Kidney capillary endothelial cell (primary cell): Measurements from ENCODE around the gene SMYD3.
A peak's percentile ranks its signal among the peaks of the same experiment; 100 is the strongest.
"Not testable (repeated sequence)": the region's sequence is repeated elsewhere in the genome, so short reads cannot be mapped to it uniquely, and the experiment has no call there.

Experiments
- DNase-seq: peaks from one replicate; pipeline ENCODE4 v3.0.0-alpha.2; 2018; ENCODE audit warnings: low spot score

The SMYD3 gene

GRCh38 chr1:245987997-245988392 is 519.1 kb downstream of the SMYD3 start:
- DNase-seq: no peak

- no peak for DNase-seq
Observed at GRCh38 chr1:245987577-245987976, 519.5 kb downstream of the SMYD3 start.

GRCh38 chr1:245987219-245987545 is 519.9 kb downstream of the SMYD3 start:
- no peak for DNase-seq

GRCh38 chr1:245986404-245987218 is 520.5 kb downstream of the SMYD3 start:
- peak; percentile 30 for DNase-seq

DNA sequence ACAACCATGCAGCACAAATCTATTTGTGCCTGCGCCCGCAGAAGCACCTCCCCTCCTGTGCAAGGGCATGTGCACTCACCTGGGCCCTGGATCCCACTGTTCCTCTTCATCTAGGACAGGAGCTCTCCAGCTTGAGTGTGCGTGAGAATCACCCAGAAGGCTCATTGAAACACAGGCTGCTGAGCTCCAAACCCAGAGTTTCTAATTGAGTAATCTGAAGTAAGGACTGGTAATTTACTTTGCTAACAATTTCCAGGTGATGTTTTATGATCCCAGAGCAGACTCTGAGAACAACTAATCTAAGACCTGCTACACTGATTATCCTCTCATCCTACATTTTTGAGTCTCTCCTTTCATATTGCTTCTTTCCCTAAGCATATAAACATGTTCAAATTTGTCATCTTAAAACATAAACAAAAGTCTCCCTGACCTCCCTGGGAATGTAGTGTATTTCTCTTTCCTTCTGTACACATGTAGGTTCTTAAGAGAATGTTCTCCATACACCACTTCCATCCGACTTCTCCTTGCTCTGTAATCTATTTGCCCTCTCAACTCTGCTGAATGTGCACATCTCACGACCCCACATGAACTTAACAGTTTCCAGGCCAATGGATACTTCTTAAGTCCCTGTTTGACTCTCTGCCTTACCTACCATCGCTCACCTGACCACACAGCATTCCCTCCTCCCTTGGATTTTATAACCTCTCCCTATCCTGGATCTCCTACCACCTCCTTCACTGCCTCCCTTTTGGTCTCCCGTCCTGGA is 522.5 kb downstream of the SMYD3 start:
- DNase-seq: no peak

GRCh38 chr1:245983294-245983967 is 523.6 kb downstream of the SMYD3 start:
- no peak for DNase-seq

- DNase-seq: no peak
Observed at GRCh38 chr1:245979589-245979988, 527.5 kb downstream of the SMYD3 start.

- DNase-seq: no peak
Observed at GRCh38 chr1:245978915-245979314, 528.2 kb downstream of the SMYD3 start.

DNA sequence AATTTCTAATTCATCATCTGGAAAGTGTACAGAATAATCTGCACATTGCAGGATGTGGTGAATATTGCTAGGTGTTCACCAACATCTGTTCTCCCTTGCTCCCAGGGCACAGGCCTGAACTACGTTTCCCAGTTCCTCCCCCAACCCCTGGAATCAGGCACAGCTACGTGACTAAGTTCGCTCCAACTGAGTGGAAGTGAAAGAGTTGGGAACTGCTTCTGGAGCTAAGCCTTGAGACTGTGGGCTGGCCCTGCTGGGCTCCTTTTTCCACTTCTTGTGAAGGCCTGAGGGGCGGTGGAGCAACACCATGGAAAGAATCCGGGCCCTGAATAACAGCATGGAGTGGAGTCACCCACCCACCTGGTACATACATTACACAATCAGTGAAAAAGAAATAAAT is 534.6 kb downstream of the SMYD3 start:
- DNase-seq: no peak

GRCh38 chr1:245971711-245972085 is 535.4 kb downstream of the SMYD3 start:
- DNase-seq: no peak

- not testable (repeated sequence) for DNase-seq
Observed at GRCh38 chr1:245971076-245971710, 535.9 kb downstream of the SMYD3 start.

- no peak for DNase-seq
Observed at GRCh38 chr1:245969283-245969682, 537.8 kb downstream of the SMYD3 start.

DNA sequence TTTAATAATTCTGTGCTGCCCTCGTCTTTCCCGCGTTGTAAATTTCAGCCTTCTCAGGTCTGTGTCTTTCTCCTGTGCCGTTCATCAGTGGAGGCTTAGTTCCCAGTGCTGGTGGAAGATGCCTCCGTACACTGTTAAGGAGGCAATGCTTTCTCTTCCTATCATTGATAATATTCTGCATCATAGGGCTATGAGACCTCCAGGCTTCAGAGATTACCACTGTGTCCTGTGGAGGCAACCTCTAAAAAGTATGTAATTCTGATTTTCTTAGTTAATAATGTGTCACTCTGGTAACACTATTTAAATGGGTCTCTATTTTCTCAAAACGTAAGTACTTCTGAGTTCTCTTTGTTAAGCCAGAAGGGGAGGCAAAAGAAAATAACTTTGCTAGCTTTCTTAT is 538.3 kb downstream of the SMYD3 start:
- no peak for DNase-seq

DNA sequence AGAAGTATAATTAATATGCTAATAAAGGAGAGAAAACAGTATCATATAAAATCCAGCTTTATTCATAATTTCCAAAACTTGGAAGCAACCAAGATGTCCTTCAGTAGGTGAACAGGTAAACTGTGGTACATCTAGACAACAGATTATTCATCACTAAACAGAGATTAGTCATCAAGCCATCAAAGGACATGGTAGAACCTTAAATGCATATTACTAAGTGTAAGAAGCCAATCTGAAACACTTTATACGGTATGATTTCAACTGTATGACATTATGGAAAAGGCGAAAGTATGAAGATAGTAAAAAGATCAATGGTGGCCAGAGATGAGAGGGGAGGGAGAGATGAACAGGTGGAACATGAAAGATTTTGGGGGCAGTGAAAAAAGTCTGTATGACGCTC is 541.7 kb downstream of the SMYD3 start:
- DNase-seq: no peak

- DNase-seq: no peak
Observed at GRCh38 chr1:245963649-245964048, 543.4 kb downstream of the SMYD3 start.

DNA sequence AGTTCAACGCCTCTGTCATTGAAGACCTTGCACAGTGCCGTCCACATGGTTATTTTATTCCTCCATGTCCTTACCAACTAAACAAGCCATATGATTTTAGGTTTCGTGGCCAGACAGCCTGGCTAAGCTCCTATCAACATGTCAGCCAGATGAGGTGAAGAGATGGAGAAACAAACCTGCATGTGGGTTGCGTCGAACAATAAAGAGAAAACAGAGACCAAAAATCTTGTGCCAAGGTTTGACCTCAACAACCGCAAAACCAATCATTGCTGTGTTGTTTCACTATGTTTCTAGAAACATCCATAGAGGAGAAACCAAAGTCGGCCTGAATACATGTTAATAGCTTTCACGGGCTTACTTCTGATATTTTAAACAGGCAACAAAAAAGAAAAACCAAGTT is 544.6 kb downstream of the SMYD3 start:
- DNase-seq: no peak

- no peak for DNase-seq
Observed at GRCh38 chr1:245961137-245961540, 545.9 kb downstream of the SMYD3 start.

DNA sequence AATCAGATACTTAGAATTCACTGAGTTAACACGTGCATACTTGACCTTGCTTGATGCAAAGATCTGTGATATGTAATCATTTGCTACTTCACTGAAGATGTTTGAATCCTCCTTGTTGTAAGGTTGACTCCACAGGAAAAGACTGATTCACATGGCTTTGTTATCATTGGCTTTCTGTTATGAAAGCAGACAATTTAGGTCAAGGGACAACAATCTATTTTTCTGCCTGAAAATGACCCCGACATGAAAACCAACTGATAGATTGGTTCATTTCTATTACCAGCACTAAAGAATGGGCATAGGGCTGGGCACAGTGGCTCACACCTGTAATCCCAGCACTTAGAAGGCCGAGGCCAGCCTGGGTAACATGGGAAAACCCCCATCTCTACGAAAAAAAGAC is 546.9 kb downstream of the SMYD3 start:
- DNase-seq: no peak

GRCh38 chr1:245958016-245958415 is 549.1 kb downstream of the SMYD3 start:
- no peak for DNase-seq

DNA sequence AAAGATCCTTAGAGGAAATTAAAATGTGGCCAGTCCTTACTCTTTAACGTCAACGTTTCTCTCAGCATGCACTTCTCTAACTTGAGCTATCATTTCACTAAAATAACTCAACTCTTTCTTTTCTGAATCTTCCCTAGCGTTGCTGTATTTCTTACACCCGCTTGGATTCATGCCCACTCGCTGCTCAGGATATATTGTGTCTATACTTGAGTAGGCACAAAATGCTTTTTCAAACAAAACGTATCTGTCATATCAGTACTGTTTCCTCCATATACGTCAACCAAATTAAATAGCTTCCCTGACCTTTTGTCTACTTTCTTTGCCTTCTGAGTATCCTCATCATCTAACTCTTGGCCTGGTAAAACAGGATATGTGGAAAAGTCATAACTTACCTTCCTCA is 549.7 kb downstream of the SMYD3 start:
- DNase-seq: no peak

- DNase-seq: peak; percentile 30
Observed at GRCh38 chr1:245956225-245956624, 550.9 kb downstream of the SMYD3 start.

DNA sequence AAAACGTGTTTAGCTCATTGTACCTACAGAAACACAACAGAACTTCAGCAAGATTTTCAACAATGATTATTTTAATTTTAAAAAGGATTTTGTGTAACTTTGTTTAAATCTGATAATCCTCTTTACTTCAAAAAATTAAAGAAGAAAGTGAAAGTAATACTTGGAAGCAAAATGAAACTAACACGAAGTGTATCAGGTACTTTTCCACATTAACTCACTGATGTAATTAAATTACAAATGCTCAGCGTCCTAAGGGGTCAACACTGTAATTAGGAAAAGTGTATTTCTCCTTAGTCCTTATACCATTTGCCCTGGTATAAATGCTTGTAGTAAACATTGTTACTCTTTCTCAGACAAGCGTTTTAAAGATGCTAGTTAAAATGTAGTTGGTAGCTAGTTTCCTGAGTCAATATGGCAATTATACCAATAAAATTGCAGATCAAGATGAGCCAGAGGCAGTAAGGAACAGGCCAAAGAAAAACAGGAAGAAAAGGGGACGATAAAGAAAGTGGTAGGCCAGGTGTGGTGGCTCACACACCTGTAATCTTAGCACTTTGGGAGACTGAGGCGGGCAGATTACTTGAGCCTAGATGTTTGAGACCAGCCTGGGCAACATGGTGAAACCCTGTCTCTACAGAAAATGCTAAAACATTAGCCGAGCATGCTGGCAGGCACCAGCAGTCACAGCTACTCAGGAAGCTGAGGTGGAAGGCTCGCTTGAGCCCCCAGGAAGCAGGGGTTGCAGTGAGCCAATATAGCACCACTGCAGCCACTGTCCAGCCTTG is 553.0 kb downstream of the SMYD3 start:
- DNase-seq: no peak
